HCT116 (cell line): ENCODE measurements around the gene STK39. TPM values are rescaled to one million over a fixed set of nuclear protein-coding genes. Genes with fewer than 3 reads are reported as not detected.

Experiments
- ATAC-seq: fragments of 200-7000 bp; cut with Tn5 transposase; 2 replicates; pipeline ENCODE4 v1.9.1; 2020; ENCODE audit warnings: mild to moderate bottlenecking, moderate library complexity
- BruUV-seq: library from RNA; stranded (reverse); fragments of 400-500 nt; replicated peaks from 2 replicates; lab custom pipeline; 2021; lab: Mats Ljungman, UMichigan
- CTCF ChIA-PET: fragments of 300-600 bp; sonication (Branson Sonifier 250); formaldehyde crosslinking; loops from one replicate; lab custom pipeline; 2021; ENCODE audit warnings: antibody characterized with exemption; lab: Charles Lee
- POLR2A ChIA-PET: fragments of 300-600, 350-600 bp; sonication (Branson Sonifier 250); formaldehyde crosslinking; loops from one replicate; lab custom pipeline; 2021; ENCODE audit warnings: antibody characterized with exemption; lab: Charles Lee
- RAD21 ChIA-PET, 2 experiments: fragments of 300-600 bp; sonication (Branson Sonifier 250); formaldehyde crosslinking; loops; one replicate each; lab custom pipeline; 2023; ENCODE audit warnings: low total read pairs in 2 of 2; ENCODE audit not compliant: uncharacterized antibody in 2 of 2, unreplicated experiment in 2 of 2, low non-redundant PET in 1 of 2; lab: Charles Lee
- DNase-seq: peaks from one replicate; pipeline ENCODE4 v3.0.0-alpha.2; 2010; ENCODE audit warnings: low read depth, low spot score
- H2AFZ ChIP-seq: fragments of 200-600 bp; shearing (Covaris generic), sonication (generic); 2 replicates; pipeline ENCODE4 v1.6.1; 2017; ENCODE audit warnings: low read depth, mixed run types, mixed read lengths, antibody characterized with exemption, low read length; ENCODE audit not compliant: poor library complexity, severe bottlenecking
- H3K27ac ChIP-seq: 2 replicates; pipeline ENCODE4 v1.5.1; 2012; ENCODE audit warnings: low read depth, low read length
- H3K27me3 ChIP-seq: fragments of 200-600 bp; sonication (generic); 2 replicates; pipeline ENCODE4 v1.6.1; 2016; ENCODE audit warnings: mixed run types, low read length, mixed read lengths; ENCODE audit not compliant: insufficient read depth
- H3K36me3 ChIP-seq, 2 experiments: fragments of 200-500 bp in 1 of 2; fragments of 200-600 bp in 1 of 2; sonication (Bioruptor generic) in 1 of 2; sonication (generic) in 1 of 2; 2 replicates each; pipeline versions ENCODE4 v1.5.1 to v1.6.1; 2014 to 2016; ENCODE audit warnings: low read length in 2 of 2, inconsistent platforms in 1 of 2, mixed read lengths in 1 of 2, mixed run types in 1 of 2; ENCODE audit not compliant: insufficient read depth in 2 of 2, control insufficient read depth in 1 of 2
- H3K4me1 ChIP-seq, 2 experiments: fragments of 200-600 bp in 1 of 2; sonication (generic) in 1 of 2; 2 replicates each; pipeline versions ENCODE4 v1.5.1 to v1.6.1; 2012 to 2017; ENCODE audit warnings: low read length in 2 of 2, inconsistent platforms in 1 of 2, mild to moderate bottlenecking in 1 of 2, mixed read lengths in 1 of 2, mixed run types in 1 of 2, moderate library complexity in 1 of 2; ENCODE audit not compliant: insufficient read depth in 2 of 2, control insufficient read depth in 1 of 2
- H3K4me2 ChIP-seq: fragments of 200-600 bp; sonication (generic); 2 replicates; pipeline ENCODE4 v1.6.1; 2017; ENCODE audit warnings: mixed run types, low read length, mixed read lengths
- H3K4me3 ChIP-seq, 2 experiments: fragments of 200-600 bp in 1 of 2; sonication (generic) in 1 of 2; replicated peaks in 1 of 2; 2 replicates each; pipeline ENCODE4 v1.5.1; 2011 to 2016; ENCODE audit warnings: low read length in 2 of 2, control low read depth in 1 of 2, low read depth in 1 of 2, mild to moderate bottlenecking in 1 of 2, mixed read lengths in 1 of 2, mixed run types in 1 of 2
- H3K79me2 ChIP-seq: fragments of 200-600 bp; sonication (generic); 2 replicates; pipeline ENCODE4 v1.6.1; 2017; ENCODE audit warnings: mild to moderate bottlenecking, mixed run types, low read length, moderate library complexity, mixed read lengths; ENCODE audit not compliant: insufficient read depth
- H3K9ac ChIP-seq: fragments of 200-600 bp; sonication (generic); 2 replicates; pipeline ENCODE4 v1.6.1; 2016; ENCODE audit warnings: low read length, mixed read lengths
- H3K9me2 ChIP-seq: fragments of 200-600 bp; sonication (generic), shearing (Covaris generic); 2 replicates; pipeline ENCODE4 v1.6.1; 2017; ENCODE audit warnings: mixed run types, mild to moderate bottlenecking, moderate library complexity; ENCODE audit not compliant: insufficient read depth
- H3K9me3 ChIP-seq, 2 experiments: fragments of 200-500 bp in 1 of 2; fragments of 200-600 bp in 1 of 2; sonication (Bioruptor generic) in 1 of 2; sonication (generic) in 1 of 2; 2 replicates each; pipeline ENCODE4 v1.6.1; 2014 to 2017; ENCODE audit warnings: low read length in 2 of 2, mixed read lengths in 2 of 2, inconsistent platforms in 1 of 2, low read depth in 1 of 2, mild to moderate bottlenecking in 1 of 2, mixed run types in 1 of 2, moderate library complexity in 1 of 2; ENCODE audit not compliant: control insufficient read depth in 1 of 2, insufficient read depth in 1 of 2
- H4K20me1 ChIP-seq: fragments of 200-600 bp; sonication (generic), shearing (Covaris generic); 2 replicates; pipeline ENCODE4 v1.6.1; 2017; ENCODE audit warnings: mixed run types, mild to moderate bottlenecking, moderate library complexity; ENCODE audit not compliant: insufficient read depth
- CBX3 ChIP-seq: IDR thresholded peaks from 2 replicates; pipeline ENCODE4 v1.6.1; 2012; ENCODE audit warnings: low read depth
- CEBPB ChIP-seq: IDR thresholded peaks from 2 replicates; pipeline ENCODE4 v1.6.1; 2012; ENCODE audit warnings: low read depth
- CTCF ChIP-seq, 3 experiments: fragments of 200-600 bp in 1 of 3; sonication (generic) in 1 of 3; IDR thresholded peaks in 2 of 3; conservative IDR thresholded peaks in 1 of 3; 2 replicates each; pipeline ENCODE4 v1.5.1; 2012 to 2017; ENCODE audit warnings: low read depth in 2 of 3, low read length in 2 of 3, antibody characterized with exemption in 1 of 3, borderline replicate concordance in 1 of 3, control low read depth in 1 of 3, mild to moderate bottlenecking in 1 of 3, mixed read lengths in 1 of 3, mixed run types in 1 of 3, moderate library complexity in 1 of 3; ENCODE audit not compliant: insufficient read depth in 1 of 3
- EGR1 ChIP-seq: IDR thresholded peaks from 2 replicates; pipeline ENCODE4 v1.6.1; 2012; ENCODE audit warnings: low read depth
- ELF1 ChIP-seq: IDR thresholded peaks from 2 replicates; pipeline ENCODE4 v1.6.1; 2012; ENCODE audit warnings: low read depth, borderline replicate concordance
- EZH2 ChIP-seq: fragments of 200-600 bp; sonication (generic); IDR thresholded peaks from 2 replicates; pipeline ENCODE4 v1.6.1; 2017; ENCODE audit warnings: antibody characterized with exemption, mixed run types
- FOSL1 ChIP-seq: IDR thresholded peaks from 2 replicates; pipeline ENCODE4 v1.6.1; 2012; ENCODE audit warnings: low read depth
- JUND ChIP-seq: IDR thresholded peaks from 2 replicates; pipeline ENCODE4 v1.6.1; 2012
- MAX ChIP-seq: IDR thresholded peaks from 2 replicates; pipeline ENCODE4 v1.6.1; 2012
- POLR2AphosphoS5 ChIP-seq: IDR thresholded peaks from 2 replicates; pipeline ENCODE4 v1.6.1; 2011; ENCODE audit warnings: mild to moderate bottlenecking, low read depth, low read length, moderate library complexity
- RAD21 ChIP-seq: IDR thresholded peaks from 2 replicates; pipeline ENCODE4 v1.6.1; 2012; ENCODE audit warnings: low read depth, mild to moderate bottlenecking
- SIN3A ChIP-seq: IDR thresholded peaks from 2 replicates; pipeline ENCODE4 v1.6.1; 2012; ENCODE audit warnings: low read depth
- SP1 ChIP-seq: IDR thresholded peaks from 2 replicates; pipeline ENCODE4 v1.6.1; 2012; ENCODE audit warnings: low read depth
- SRF ChIP-seq: IDR thresholded peaks from 2 replicates; pipeline ENCODE4 v1.6.1; 2012; ENCODE audit warnings: low read depth
- TCF7L2 ChIP-seq: IDR thresholded peaks from 2 replicates; pipeline ENCODE4 v1.7.0; 2011; ENCODE audit warnings: borderline replicate concordance, inconsistent platforms; ENCODE audit not compliant: insufficient read depth, insufficient read length; ENCODE audit errors: extremely low read depth
- YY1 ChIP-seq: IDR thresholded peaks from 2 replicates; pipeline ENCODE4 v1.6.1; 2011; ENCODE audit warnings: low read length, low read depth, moderate library complexity, mild to moderate bottlenecking; ENCODE audit not compliant: insufficient replicate concordance; ENCODE audit errors: extremely low read depth
- ZFX ChIP-seq: fragments of 450-650 bp; IDR thresholded peaks from 2 replicates; pipeline ENCODE4 v1.6.1; 2017
- ZNF274 ChIP-seq: fragments of 200-500 bp; sonication (Bioruptor generic); IDR thresholded peaks from 2 replicates; pipeline ENCODE4 v1.6.1; 2014; ENCODE audit warnings: mild to moderate bottlenecking, low read depth, low read length, inconsistent platforms
- intact Hi-C: fragments of 100-400 bp; cut with micrococcal nuclease; formaldehyde crosslinking; loops from 2 replicates; pipeline ENCODE4 v1.10.0; 2022
- total RNA-seq: library from RNA; stranded (reverse); gene quantifications from one replicate; pipeline ENCODE4 v1.2.1, GENCODE V29; 2021; ENCODE audit not compliant: unreplicated experiment
- TF ChIP-seq, protein P1 (sequence below): IDR thresholded peaks from 2 replicates; pipeline ENCODE4 v1.6.1; 2011; ENCODE audit warnings: mild to moderate bottlenecking, low read length, moderate library complexity; ENCODE audit not compliant: insufficient replicate concordance; ENCODE audit errors: extremely low read depth

STK39 gene
- total RNA-seq, 1 experiment from 2014 or later = 118 TPM

DNA sequence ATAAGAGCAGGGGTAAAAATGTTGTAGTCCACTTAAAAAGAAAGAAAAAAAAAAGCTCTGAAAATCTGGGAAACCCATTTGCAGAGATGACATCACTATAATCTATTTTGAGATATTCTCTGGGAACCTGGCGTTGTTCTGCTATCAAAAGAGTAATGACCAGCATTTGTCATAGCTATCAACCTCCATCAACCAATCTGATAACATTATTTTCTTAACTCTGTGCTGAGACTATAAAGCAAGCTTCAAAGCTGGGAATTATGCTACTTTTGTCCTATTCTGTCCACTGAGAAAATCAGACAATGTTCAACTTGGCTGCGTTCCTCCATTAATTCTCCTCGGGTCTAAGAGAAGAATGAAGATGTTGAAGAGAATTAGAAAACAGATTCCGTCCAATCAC, 107.5 kb downstream of the STK39 start:
- intact Hi-C loops = loop anchor here (10.0 kb wide), 2 partner anchors 615 to 775 kb away; no protein-coding TSS in a partner anchor
- H3K27ac ChIP-seq = no peak overlapping the region
- no peak for TF ChIP-seq SIN3A
- TF ChIP-seq, protein P1, sequence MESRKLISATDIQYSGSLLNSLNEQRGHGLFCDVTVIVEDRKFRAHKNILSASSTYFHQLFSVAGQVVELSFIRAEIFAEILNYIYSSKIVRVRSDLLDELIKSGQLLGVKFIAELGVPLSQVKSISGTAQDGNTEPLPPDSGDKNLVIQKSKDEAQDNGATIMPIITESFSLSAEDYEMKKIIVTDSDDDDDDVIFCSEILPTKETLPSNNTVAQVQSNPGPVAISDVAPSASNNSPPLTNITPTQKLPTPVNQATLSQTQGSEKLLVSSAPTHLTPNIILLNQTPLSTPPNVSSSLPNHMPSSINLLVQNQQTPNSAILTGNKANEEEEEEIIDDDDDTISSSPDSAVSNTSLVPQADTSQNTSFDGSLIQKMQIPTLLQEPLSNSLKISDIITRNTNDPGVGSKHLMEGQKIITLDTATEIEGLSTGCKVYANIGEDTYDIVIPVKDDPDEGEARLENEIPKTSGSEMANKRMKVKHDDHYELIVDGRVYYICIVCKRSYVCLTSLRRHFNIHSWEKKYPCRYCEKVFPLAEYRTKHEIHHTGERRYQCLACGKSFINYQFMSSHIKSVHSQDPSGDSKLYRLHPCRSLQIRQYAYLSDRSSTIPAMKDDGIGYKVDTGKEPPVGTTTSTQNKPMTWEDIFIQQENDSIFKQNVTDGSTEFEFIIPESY = no peak
- TF ChIP-seq MAX = no peak
- TF ChIP-seq SRF = no peak
- no peak for TF ChIP-seq SP1
- TF ChIP-seq TCF7L2 = no peak
- no peak for TF ChIP-seq EZH2
- no peak for TF ChIP-seq CEBPB
- no peak for TF ChIP-seq ELF1
- no peak for TF ChIP-seq RAD21
- TF ChIP-seq CBX3 = no peak
- TF ChIP-seq JUND = no peak
- no peak for TF ChIP-seq CTCF (IDR thresholded peaks at IDR 0.05 in 2 of 3, conservative IDR thresholded peaks at IDR 0.05 in 1 of 3; ENCODE audit: borderline replicate concordance in 1 of 3, insufficient read depth in 1 of 3, low read depth in 2 of 3, low read length in 2 of 3)
- no peak for TF ChIP-seq ZNF274
- TF ChIP-seq FOSL1 = no peak
- no peak for TF ChIP-seq POLR2AphosphoS5
- TF ChIP-seq ZFX = no peak
- no peak for TF ChIP-seq EGR1
- no peak for TF ChIP-seq YY1
- H3K36me3 ChIP-seq = peaks cover 0 to 38% of the 10 kb centered on the region in 2 experiments; a peak in 2 of 4 replicates
- no peaks in the 10 kb centered on the region for H3K9me2 ChIP-seq
- H4K20me1 ChIP-seq = no peaks in the 10 kb centered on the region
- no peaks in the 10 kb centered on the region for H3K9me3 ChIP-seq
- no peak overlapping the region for H2AFZ ChIP-seq
- no peaks in the 10 kb centered on the region for H3K27me3 ChIP-seq
- peaks cover 64% of the 10 kb centered on the region for H3K79me2 ChIP-seq
- POLR2A ChIA-PET = no interaction called here
- no peak overlapping the region for H3K4me3 ChIP-seq
- CTCF ChIA-PET = no interaction called here
- no TSS peak for BruUV-seq
- RAD21 ChIA-PET = no interaction called here
- no peak overlapping the region for H3K9ac ChIP-seq
- no peak for ATAC-seq
- no peak for DNase-seq
- H3K4me1 ChIP-seq = peaks cover 4 to 28% of the 10 kb centered on the region in 2 experiments
- H3K4me2 ChIP-seq = no peak overlapping the region
